GM12878 (cell line): ENCODE data around the gene PPM1N. TPM values are rescaled to one million over a fixed set of nuclear protein-coding genes. Genes with fewer than 3 reads are reported as not detected.

Source experiments
- ATAC-seq: fragments of 200-7000 bp; cut with Tn5 transposase; 3 replicates; pipeline ENCODE4 v1.9.1; 2020; ENCODE audit warnings: mild to moderate bottlenecking, moderate library complexity
- BruUV-seq: library from RNA; stranded (reverse); fragments of 400-500 nt; replicated peaks from 2 replicates; lab custom pipeline; 2021; lab: Mats Ljungman, UMichigan
- CTCF ChIA-PET: fragments of 300-600 bp; sonication (Branson Sonifier 250); formaldehyde crosslinking; extraction: SDS; loops from one replicate; lab custom pipeline; 2021; ENCODE audit warnings: inconsistent platforms; lab: Yijun Ruan, JAX
- POLR2A ChIA-PET: fragments of 350-600 bp; formaldehyde crosslinking; extraction: SDS; loops from one replicate; lab custom pipeline; 2021; ENCODE audit warnings: inconsistent platforms; lab: Charles Lee
- RAD21 ChIA-PET: fragments of 300-600 bp; sonication (Branson Sonifier 250); formaldehyde crosslinking; loops from one replicate; lab custom pipeline; 2023; ENCODE audit warnings: antibody characterized with exemption; ENCODE audit not compliant: unreplicated experiment; lab: Charles Lee
- SMC1A ChIA-PET: fragments of 300-600 bp; sonication (Branson Sonifier 250); formaldehyde crosslinking; loops from one replicate; lab custom pipeline; 2023; ENCODE audit not compliant: unreplicated experiment, uncharacterized antibody; lab: Charles Lee
- DNase-seq: peaks from one replicate; pipeline ENCODE4 v3.0.0-alpha.2; 2011; ENCODE audit warnings: low read depth, low spot score
- FAIRE-seq: peaks from 3 replicates; lab custom pipeline; 2011; peaks lifted over from hg19 to GRCh38; lab: Jason Lieb, UNC
- H2AFZ ChIP-seq: 2 replicates; pipeline ENCODE4 v1.6.0; 2011; ENCODE audit warnings: low read depth, low read length, control low read depth; ENCODE audit not compliant: control insufficient read depth
- H3K27ac ChIP-seq: 2 replicates; pipeline ENCODE4 v1.5.1; 2011; ENCODE audit warnings: control low read depth; ENCODE audit not compliant: control insufficient read depth, insufficient read depth
- H3K27me3 ChIP-seq, 2 experiments: replicated peaks in 1 of 2; 2 replicates each; pipeline versions ENCODE4 v1.6.0 to v1.6.1; 2011; ENCODE audit warnings: low read length in 1 of 2; ENCODE audit not compliant: control insufficient read depth in 2 of 2, insufficient read depth in 2 of 2
- H3K36me3 ChIP-seq, 2 experiments: 2 replicates each; pipeline ENCODE4 v1.5.1; 2011; ENCODE audit warnings: low read length in 1 of 2; ENCODE audit not compliant: control insufficient read depth in 2 of 2, insufficient read depth in 2 of 2
- H3K4me1 ChIP-seq: 2 replicates; pipeline ENCODE4 v1.6.1; 2011; ENCODE audit warnings: mild to moderate bottlenecking, low read length, moderate library complexity, mixed read lengths; ENCODE audit not compliant: control insufficient read depth, insufficient read depth
- H3K4me2 ChIP-seq: 2 replicates; pipeline ENCODE4 v1.6.0; 2011; ENCODE audit warnings: control low read depth; ENCODE audit not compliant: control insufficient read depth, insufficient read depth
- H3K4me3 ChIP-seq: fragments of 200-600 bp; sonication (generic); 2 replicates; pipeline ENCODE4 v1.5.1; 2016
- H3K79me2 ChIP-seq: 2 replicates; pipeline ENCODE4 v1.6.0; 2011; ENCODE audit warnings: low read length; ENCODE audit not compliant: control insufficient read depth, insufficient read depth
- H3K9ac ChIP-seq: 2 replicates; pipeline ENCODE4 v1.8.0; 2011; ENCODE audit warnings: low read length, control low read depth, mixed read lengths; ENCODE audit not compliant: control insufficient read depth, insufficient read depth
- H3K9me3 ChIP-seq: replicated peaks from 3 replicates; pipeline ENCODE4 v1.5.1; 2011; ENCODE audit warnings: mild to moderate bottlenecking, low read length; ENCODE audit not compliant: control insufficient read depth, insufficient read depth
- H4K20me1 ChIP-seq: 2 replicates; pipeline ENCODE4 v1.6.0; 2011; ENCODE audit not compliant: control insufficient read depth, insufficient read depth
- HDAC6 ChIP-seq: fragments of 200-600 bp; sonication (generic); IDR thresholded peaks from one replicate; pipeline ENCODE4 v1.8.0; 2017; ENCODE audit warnings: antibody characterized with exemption; ENCODE audit not compliant: unreplicated experiment
- NKRF ChIP-seq: fragments of 450-650 bp; conservative IDR thresholded peaks from 2 replicates; pipeline ENCODE4 v1.6.1; 2017; ENCODE audit warnings: mild to moderate bottlenecking, moderate library complexity
- TCF3 ChIP-seq: IDR thresholded peaks from 2 replicates; pipeline ENCODE4 v1.6.1; 2012; ENCODE audit warnings: low read depth, mild to moderate bottlenecking, low read length, borderline replicate concordance; ENCODE audit not compliant: insufficient read depth
- WGBS: methylation state at CpG from one replicate; pipeline ENCODE4 v1.1.6; 2016; ENCODE audit warnings: low lambda C conversion rate; ENCODE audit not compliant: insufficient replicate concordance, insufficient coverage; ENCODE audit errors: missing lambda C conversion rate; 5-methylcytosine and 5-hydroxymethylcytosine counted together
- in situ Hi-C: fragments of 300-500 bp; cut with MboI; formaldehyde crosslinking; loops from 9 replicates; pipeline ENCODE4 v1.14.3; 2018; ENCODE audit warnings: mixed read lengths
- intact Hi-C: fragments of 100-400 bp; cut with micrococcal nuclease; formaldehyde crosslinking; loops from one replicate; pipeline ENCODE4 v1.14.2; 2022; ENCODE audit not compliant: unreplicated experiment
- polyA plus RNA-seq, 11 experiments: library from polyadenylated mRNA; depleted of rRNA in 4 of 11; unstranded in 6 of 11; stranded (reverse) in 5 of 11; fragments of >200 nt; fragmentation: Nextera tagmentation in 4 of 11; fragmentation: Illumina TruSeq in 1 of 11; extraction: Ambion mirVana in 4 of 11; extraction: Trizol in 1 of 11; gene quantifications; 1 replicate in 1 of 11; 2 replicates in 10 of 11; pipeline versions ENCODE4 v1.2.1 to v1.2.3, GENCODE V29; 2011 to 2016; ENCODE audit warnings: inconsistent platforms in 2 of 11, missing spikeins in 2 of 11, low read depth in 1 of 11
- total RNA-seq, 4 experiments: library from RNA; depleted of rRNA in 3 of 4; stranded (reverse); fragments of >200 nt in 3 of 4; fragmentation: Illumina TruSeq in 1 of 4; extraction: Trizol in 1 of 4; gene quantifications; 2 replicates each; pipeline versions ENCODE4 v1.2.1 to v1.2.3, GENCODE V29; 2013 to 2021

Gene PPM1N
- total and polyA plus RNA-seq, 10 of the 15 experiments (the other 5 are each of a cell fraction or from before 2014, with no cell fraction given), result 1.6 to 5.4 (median 3.7) TPM

GRCh38 chr19:45467456-45468158, 30.6 kb upstream of the PPM1N start, which contains the start of gene FOSB (continued):
- TF ChIP-seq HDAC6, result peak; percentile 78

- ChIA-PET SMC1A (interaction anchor here (0.9 to 4.8 kb wide), 7 partner anchors 10 to 64 kb away, joined by 3 to 52 read pairs (median 4); partner anchors contain the start of gene PPP1R13L), POLR2A (interaction anchor here (0.6 to 2.3 kb wide), 14 partner anchors 10 to 349 kb away, joined by 3 to 8 read pairs (median 4); no protein-coding TSS in a partner anchor), RAD21 (interaction anchor here (0.6 to 4.3 kb wide), 9 partner anchors 9 to 177 kb away, joined by 3 to 64 read pairs (median 6); no protein-coding TSS in a partner anchor), CTCF (interaction anchor here (0.7 to 5.2 kb wide), 13 partner anchors 10 to 185 kb away, joined by 3 to 71 read pairs (median 12); no protein-coding TSS in a partner anchor)
- FAIRE-seq, result no peak
- Histone ChIP-seq H3K9me3 (no peaks in the 10 kb centered on the region), H4K20me1 (peaks cover 3% of the 10 kb centered on the region; the same call in 1 of the 2 replicates), H2AFZ (no peak overlapping the region), H3K27me3 (peaks cover 0 to under 1% of the 10 kb centered on the region in 2 experiments; a peak in 2 of 4 replicates), H3K4me1 (peaks cover 14% of the 10 kb centered on the region), H3K4me2 (peak overlapping the region; percentile 100), H3K79me2 (no peaks in the 10 kb centered on the region), H3K9ac (peak overlapping the region; percentile 76), H3K27ac (no peak overlapping the region), H3K4me3 (peak overlapping the region; percentile 82), H3K36me3 (no peaks in the 10 kb centered on the region)
- no peak for TF ChIP-seq NKRF
- TF ChIP-seq TCF3, result 0 out of 2 replicates have a peak, but pooled peaks have one; percentile 6
- in situ Hi-C loops, result loop anchor here (25.0 kb wide), 1 partner anchor 1706 kb away; the partner anchor contains the start of gene SMG9
- BruUV-seq, result TSS peak; percentile 93
- intact Hi-C loops, result loop anchor here (2.0 kb wide), 1 partner anchor 17 kb away; no protein-coding TSS in a partner anchor
- WGBS, result 1% methylated on average over 31 of the region's 31 CpGs
- no peak for ATAC-seq
- DNase-seq, result no peak
Observed at GRCh38 chr19:45468159-45468651, 30.0 kb upstream of the PPM1N start.
